HL-60/S4 (cell line): ENCODE results near the gene VTI1A.
"Not testable (repeated sequence)": the region's sequence is repeated elsewhere in the genome, so short reads cannot be mapped to it uniquely, and the experiment has no call there.

Experiments
- in situ Hi-C: fragments of 300-500 bp; cut with MboI; formaldehyde crosslinking; loops from 2 replicates; pipeline ENCODE4 v1.14.3; 2022; ENCODE audit warnings: low sequenced_read_pairs

VTI1A gene

GRCh38 chr10:112583236-112583939, 136.4 kb downstream of the VTI1A start:
- in situ Hi-C loops = no loop called here

- in situ Hi-C loops = no loop called here
These were observed 137.3 kb downstream of the VTI1A start for GRCh38 chr10:112584276-112584675.

- in situ Hi-C loops = no loop called here
These were observed 138.1 kb downstream of the VTI1A start for GRCh38 chr10:112585126-112585525.

GRCh38 chr10:112585960-112586359, 138.9 kb downstream of the VTI1A start:
- in situ Hi-C loops = no loop called here

- in situ Hi-C loops = no loop called here
These were observed 140.7 kb downstream of the VTI1A start for GRCh38 chr10:112587729-112588128.

GRCh38 chr10:112588225-112588990, 141.4 kb downstream of the VTI1A start:
- in situ Hi-C loops = no loop called here

GRCh38 chr10:112589081-112589480, 142.1 kb downstream of the VTI1A start:
- in situ Hi-C loops = no loop called here

GRCh38 chr10:112590786-112591185, 143.8 kb downstream of the VTI1A start:
- in situ Hi-C loops = not testable (repeated sequence)

GRCh38 chr10:112593023-112593422, 146.0 kb downstream of the VTI1A start:
- in situ Hi-C loops = no loop called here

GRCh38 chr10:112601214-112602090, 154.4 kb downstream of the VTI1A start:
- in situ Hi-C loops = no loop called here

- in situ Hi-C loops = no loop called here
These were observed 156.0 kb downstream of the VTI1A start for GRCh38 chr10:112603062-112603461.

- in situ Hi-C loops = no loop called here
These were observed 158.0 kb downstream of the VTI1A start for GRCh38 chr10:112605063-112605462.

GRCh38 chr10:112607506-112607905, 160.5 kb downstream of the VTI1A start:
- in situ Hi-C loops = no loop called here

- in situ Hi-C loops = no loop called here
These were observed 166.6 kb downstream of the VTI1A start for GRCh38 chr10:112613620-112614019.

- in situ Hi-C loops = no loop called here
These were observed 167.1 kb downstream of the VTI1A start for GRCh38 chr10:112614072-112614471.

- in situ Hi-C loops = no loop called here
These were observed 167.6 kb downstream of the VTI1A start for GRCh38 chr10:112614586-112614985.

- in situ Hi-C loops = no loop called here
These were observed 168.3 kb downstream of the VTI1A start for GRCh38 chr10:112615269-112615668.

GRCh38 chr10:112616647-112617046, 169.6 kb downstream of the VTI1A start:
- in situ Hi-C loops = no loop called here

- in situ Hi-C loops = no loop called here
These were observed 171.8 kb downstream of the VTI1A start for GRCh38 chr10:112618814-112619213.

GRCh38 chr10:112619556-112619955, 172.5 kb downstream of the VTI1A start:
- in situ Hi-C loops = no loop called here

GRCh38 chr10:112622786-112623185, 175.8 kb downstream of the VTI1A start:
- in situ Hi-C loops = no loop called here
